Skeletal muscle satellite cell (primary cell): ENCODE results near the gene UNC119B.

ENCODE experiments used
- H3K27me3 ChIP-seq: 2 replicates; pipeline ENCODE4 v1.7.0; 2013; ENCODE audit warnings: low read length; ENCODE audit not compliant: control insufficient read depth, insufficient read depth
- H3K36me3 ChIP-seq: 2 replicates; pipeline ENCODE4 v1.7.0; 2013; ENCODE audit warnings: mild to moderate bottlenecking, control low read depth, low read length; ENCODE audit not compliant: insufficient read depth
- H3K4me1 ChIP-seq: 2 replicates; pipeline ENCODE4 v1.7.0; 2013; ENCODE audit warnings: low read length; ENCODE audit not compliant: control insufficient read depth, insufficient read depth
- H3K4me2 ChIP-seq: 2 replicates; pipeline ENCODE4 v1.7.0; 2013; ENCODE audit warnings: mild to moderate bottlenecking, low read length
- H3K4me3 ChIP-seq: 2 replicates; pipeline ENCODE4 v1.7.0; 2013; ENCODE audit warnings: low read length
- H3K9ac ChIP-seq: 2 replicates; pipeline ENCODE4 v1.7.0; 2013; ENCODE audit warnings: mild to moderate bottlenecking, low read depth, low read length, moderate library complexity
- H3K9me3 ChIP-seq: replicated peaks from 2 replicates; pipeline ENCODE4 v1.7.0; 2013; ENCODE audit warnings: mild to moderate bottlenecking, control low read depth, low read length

UNC119B gene

GRCh38 chr12:120762086-120762485 is 51.8 kb downstream of the UNC119B start:
- no peak overlapping the region for H3K9ac ChIP-seq
- no peaks in the 10 kb centered on the region for H3K4me1 ChIP-seq
- no peaks in the 10 kb centered on the region for H3K9me3 ChIP-seq
- no peak overlapping the region for H3K4me2 ChIP-seq
- no peak overlapping the region for H3K4me3 ChIP-seq
- H3K36me3 ChIP-seq = peaks cover 52% of the 10 kb centered on the region
- no peaks in the 10 kb centered on the region for H3K27me3 ChIP-seq

GRCh38 chr12:120763250-120763649 is 53.0 kb downstream of the UNC119B start:
- Histone ChIP-seq H3K27me3 (no peaks in the 10 kb centered on the region), H3K36me3 (peaks cover 60% of the 10 kb centered on the region), H3K4me1 (no peaks in the 10 kb centered on the region), H3K9ac (no peak overlapping the region), H3K9me3 (no peaks in the 10 kb centered on the region), H3K4me2 (no peak overlapping the region), H3K4me3 (no peak overlapping the region)

- H3K36me3 ChIP-seq = peaks cover 63% of the 10 kb centered on the region
- no peaks in the 10 kb centered on the region for H3K4me1 ChIP-seq
These were observed 54.6 kb downstream of the UNC119B start for GRCh38 chr12:120764816-120765215.

GRCh38 chr12:120766566-120766965 is 56.3 kb downstream of the UNC119B start:
- Histone ChIP-seq H3K4me1 (no peaks in the 10 kb centered on the region), H3K27me3 (no peaks in the 10 kb centered on the region), H3K9me3 (no peaks in the 10 kb centered on the region), H3K36me3 (peaks cover 48% of the 10 kb centered on the region), H3K9ac (no peak overlapping the region), H3K4me2 (no peak overlapping the region), H3K4me3 (no peak overlapping the region)

More at GRCh38 chr12:120764816-120765215, 54.6 kb downstream of the UNC119B start:
- no peak overlapping the region for H3K4me2 ChIP-seq
- H3K4me3 ChIP-seq = no peak overlapping the region
- no peaks in the 10 kb centered on the region for H3K9me3 ChIP-seq
- no peaks in the 10 kb centered on the region for H3K27me3 ChIP-seq
- no peak overlapping the region for H3K9ac ChIP-seq

- H3K4me1 ChIP-seq = no peaks in the 10 kb centered on the region
- no peaks in the 10 kb centered on the region for H3K9me3 ChIP-seq
- no peak overlapping the region for H3K9ac ChIP-seq
- H3K4me2 ChIP-seq = no peak overlapping the region
- peaks cover 43% of the 10 kb centered on the region for H3K36me3 ChIP-seq
- no peak overlapping the region for H3K4me3 ChIP-seq
- H3K27me3 ChIP-seq = no peaks in the 10 kb centered on the region
These were observed 57.1 kb downstream of the UNC119B start for GRCh38 chr12:120767071-120768024.

- no peaks in the 10 kb centered on the region for H3K4me1 ChIP-seq
- H3K9ac ChIP-seq = no peak overlapping the region
- peaks cover 26% of the 10 kb centered on the region for H3K36me3 ChIP-seq
- no peak overlapping the region for H3K4me3 ChIP-seq
- no peak overlapping the region for H3K4me2 ChIP-seq
- no peaks in the 10 kb centered on the region for H3K9me3 ChIP-seq
- H3K27me3 ChIP-seq = no peaks in the 10 kb centered on the region
These were observed 60.8 kb downstream of the UNC119B start for GRCh38 chr12:120771097-120771496.
